DMS153 treated with DMSO at 0.1 percent for 48 hours (cell line): ENCODE data around the gene OGFR.

Experiments
- DNase-seq: peaks from one replicate; lab custom pipeline; 2025; ENCODE audit not compliant: unreplicated experiment; lab: John Stamatoyannopoulos, UW

Gene OGFR

DNA sequence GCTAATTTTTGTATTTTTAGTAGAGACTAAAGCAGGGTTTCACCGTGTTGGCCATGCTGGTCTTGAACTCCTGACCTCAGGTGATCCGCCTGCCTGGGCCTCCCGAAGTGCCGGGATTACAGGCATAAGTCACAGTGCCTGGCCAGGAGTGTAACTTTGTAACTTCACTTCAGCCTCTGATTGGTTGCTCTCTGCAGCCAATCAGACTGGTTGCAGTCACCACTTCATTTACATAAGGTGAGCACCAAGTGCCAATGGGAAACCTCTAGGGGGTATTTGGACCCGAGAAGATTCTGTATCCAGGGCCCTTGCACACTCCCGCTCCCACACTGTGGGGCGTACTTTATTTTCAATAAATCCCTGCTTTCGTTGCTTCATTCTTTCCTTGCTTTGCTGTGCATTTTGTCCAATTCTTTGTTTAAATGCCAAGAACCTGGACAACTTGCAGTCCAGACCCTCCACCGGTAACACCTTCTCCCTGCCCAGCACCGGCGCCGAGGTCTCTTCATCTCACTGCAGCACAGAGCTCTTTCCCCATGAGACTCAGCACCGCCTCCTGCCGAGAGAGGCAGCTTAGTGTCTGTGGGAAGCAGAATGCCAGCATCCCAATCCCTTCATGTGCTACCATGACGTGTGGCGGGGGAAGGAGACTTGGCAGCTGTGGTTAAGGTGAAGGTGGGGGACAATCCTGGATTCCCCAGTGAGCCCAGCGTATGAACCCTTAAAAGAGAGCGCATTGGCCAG is 22.3 kb upstream of the OGFR start:
- no peak for DNase-seq

DNA sequence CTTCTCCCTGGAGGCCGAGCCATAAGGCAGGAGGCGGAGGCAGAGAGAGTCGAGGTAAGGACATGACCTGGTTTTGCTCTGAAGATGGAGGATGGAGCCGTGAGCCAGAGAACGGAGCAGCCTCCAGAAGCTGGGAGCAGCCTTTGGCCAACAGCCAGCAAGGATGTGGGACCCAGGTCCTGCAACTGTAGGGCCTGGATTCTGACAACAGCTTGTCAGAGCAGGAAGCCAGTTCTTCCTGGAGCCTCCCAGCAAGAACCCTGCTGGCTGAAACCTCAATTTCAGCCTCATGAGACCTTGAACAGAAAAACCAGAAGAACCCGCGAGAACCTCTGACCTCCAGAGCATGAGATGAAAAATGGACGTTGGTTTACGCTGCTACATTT is 21.7 kb upstream of the OGFR start:
- DNase-seq: no peak

DNA sequence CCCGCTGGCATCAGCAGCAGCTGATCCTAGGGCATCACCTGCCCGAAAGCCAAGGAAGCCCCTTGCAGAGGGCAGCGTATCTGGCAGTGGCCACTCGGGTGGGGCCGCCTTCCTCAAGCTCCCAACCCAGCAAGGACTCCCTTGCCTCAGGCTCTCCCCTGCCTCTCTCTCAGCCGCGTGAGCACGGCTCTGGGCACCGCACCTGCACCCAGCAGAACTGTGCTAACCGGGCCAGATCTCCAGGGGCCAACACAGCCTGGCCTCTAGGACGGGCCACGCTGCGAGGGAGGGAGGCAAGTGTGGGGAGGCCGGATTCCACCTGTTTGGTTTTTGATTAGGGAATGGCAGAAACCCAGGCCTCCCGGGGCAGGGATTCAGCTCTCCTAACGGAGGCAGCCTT is 20.1 kb upstream of the OGFR start:
- DNase-seq: no peak

DNA sequence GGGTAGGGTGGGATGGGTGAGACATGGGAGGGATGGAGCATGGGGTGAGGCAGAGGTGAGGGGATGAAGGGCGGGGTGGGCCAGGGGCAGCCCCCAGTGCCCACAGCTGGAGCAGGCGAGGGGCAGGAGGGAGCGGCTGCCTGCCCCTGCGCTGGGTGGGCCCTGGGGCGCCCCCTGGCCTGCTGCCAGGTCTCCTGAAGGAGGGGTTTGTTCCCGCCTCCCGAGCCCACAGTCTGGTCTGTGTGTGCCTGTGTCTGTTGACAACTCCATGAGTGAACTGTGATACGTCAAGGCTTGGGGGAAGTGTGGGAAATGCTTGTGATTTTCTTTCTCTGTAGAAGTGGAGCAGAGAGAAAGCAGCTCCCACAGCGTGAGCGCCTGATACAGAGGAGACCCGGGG is 19.2 kb upstream of the OGFR start:
- DNase-seq: no peak

DNA sequence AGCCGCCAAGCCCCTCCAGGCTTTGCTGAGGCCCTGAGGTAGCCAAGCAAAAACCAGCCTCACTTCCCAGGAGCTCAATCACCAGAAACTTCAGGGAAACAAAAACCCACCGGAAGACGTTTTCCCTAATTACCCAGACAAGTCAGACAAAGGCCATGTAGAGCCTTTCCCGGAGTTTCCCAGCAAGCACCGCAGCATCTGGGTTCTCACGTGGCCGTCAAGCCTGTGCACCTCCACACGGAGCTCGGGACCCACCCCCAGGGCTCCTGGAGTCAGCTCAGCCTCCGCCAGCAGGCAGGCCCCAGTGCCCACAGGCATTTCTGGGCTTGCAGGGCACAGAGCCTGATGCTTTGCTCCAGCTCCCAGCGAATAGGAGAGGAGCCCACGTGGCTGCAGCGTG is 18.5 kb upstream of the OGFR start:
- DNase-seq: no peak

DNA sequence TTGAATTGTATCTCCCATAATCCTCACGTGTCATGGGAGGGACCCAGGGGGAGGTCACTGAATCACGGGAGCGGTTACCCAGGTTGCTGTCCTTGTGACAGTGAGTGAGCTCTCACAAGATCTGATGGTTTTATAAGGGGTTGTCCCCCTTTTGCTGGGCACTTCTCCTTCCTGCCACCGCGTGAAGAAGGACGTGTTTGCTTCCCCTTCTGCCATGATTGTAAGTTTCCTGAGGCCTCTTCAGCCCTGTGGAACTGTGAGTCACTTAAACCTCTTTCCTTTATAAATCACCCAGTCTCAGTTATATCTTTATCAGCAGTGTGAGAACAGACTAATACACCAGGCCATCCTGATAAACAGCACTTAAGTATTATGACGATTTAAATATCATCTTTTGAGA is 17.3 kb upstream of the OGFR start:
- DNase-seq: no peak

DNA sequence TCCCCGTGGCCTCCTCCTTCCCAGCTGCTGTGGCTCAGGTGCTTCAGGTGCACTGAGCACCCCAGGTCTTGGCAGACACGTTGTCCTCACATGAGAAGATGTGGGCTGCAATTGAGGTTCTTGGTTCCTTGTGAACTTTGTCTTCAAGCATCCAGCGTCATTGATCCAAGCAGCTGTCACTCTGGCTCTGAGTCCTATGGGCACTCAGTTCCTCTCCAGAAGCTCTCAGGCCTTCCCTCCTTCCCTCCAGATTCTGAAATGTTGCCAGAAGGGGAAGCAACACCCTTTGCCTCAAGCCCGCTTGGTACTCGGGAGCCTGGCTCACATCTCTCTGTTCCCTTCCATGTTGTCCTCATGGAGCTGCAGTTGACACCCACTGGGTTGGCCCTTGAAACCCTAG is 16.8 kb upstream of the OGFR start:
- DNase-seq: no peak

DNA sequence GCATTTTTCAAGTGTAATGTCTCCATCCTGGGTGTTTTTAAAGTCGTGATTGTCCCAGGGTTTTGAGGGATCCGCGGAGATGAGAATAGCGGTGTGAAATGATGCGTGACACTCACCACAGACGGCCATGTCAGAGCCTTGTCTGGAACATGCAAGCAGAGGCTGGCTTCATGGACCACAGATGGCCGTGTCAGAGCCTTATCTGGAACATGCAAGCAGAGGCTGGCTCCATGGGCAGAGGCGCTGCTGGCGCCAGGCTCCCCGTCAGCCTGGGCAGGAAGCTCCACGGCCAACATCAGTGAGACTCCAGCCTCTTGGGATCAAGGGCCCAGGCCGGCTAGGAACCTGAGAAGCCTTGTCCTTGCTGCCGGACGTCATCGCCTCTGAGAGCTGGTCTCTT is 16.0 kb upstream of the OGFR start:
- no peak for DNase-seq

DNA sequence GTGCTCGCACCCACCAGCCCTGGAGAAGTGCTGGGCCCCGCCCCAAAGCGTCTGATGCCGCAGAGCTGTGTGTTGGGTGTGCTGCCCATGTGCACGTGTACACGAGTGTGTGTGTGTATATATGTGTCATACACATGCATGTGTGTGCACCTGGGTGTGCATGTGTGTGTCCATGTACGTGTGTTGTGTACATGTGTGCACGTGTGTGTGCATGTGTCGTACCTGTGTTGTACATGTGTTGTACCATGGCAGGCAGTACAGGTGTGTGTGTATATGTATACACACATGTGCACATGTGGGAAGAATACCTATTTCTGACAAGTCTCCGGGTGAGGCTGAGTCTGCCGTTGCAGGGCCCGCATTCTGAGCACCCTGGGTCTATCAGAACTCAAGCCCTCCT is 14.6 kb upstream of the OGFR start:
- DNase-seq: no peak

DNA sequence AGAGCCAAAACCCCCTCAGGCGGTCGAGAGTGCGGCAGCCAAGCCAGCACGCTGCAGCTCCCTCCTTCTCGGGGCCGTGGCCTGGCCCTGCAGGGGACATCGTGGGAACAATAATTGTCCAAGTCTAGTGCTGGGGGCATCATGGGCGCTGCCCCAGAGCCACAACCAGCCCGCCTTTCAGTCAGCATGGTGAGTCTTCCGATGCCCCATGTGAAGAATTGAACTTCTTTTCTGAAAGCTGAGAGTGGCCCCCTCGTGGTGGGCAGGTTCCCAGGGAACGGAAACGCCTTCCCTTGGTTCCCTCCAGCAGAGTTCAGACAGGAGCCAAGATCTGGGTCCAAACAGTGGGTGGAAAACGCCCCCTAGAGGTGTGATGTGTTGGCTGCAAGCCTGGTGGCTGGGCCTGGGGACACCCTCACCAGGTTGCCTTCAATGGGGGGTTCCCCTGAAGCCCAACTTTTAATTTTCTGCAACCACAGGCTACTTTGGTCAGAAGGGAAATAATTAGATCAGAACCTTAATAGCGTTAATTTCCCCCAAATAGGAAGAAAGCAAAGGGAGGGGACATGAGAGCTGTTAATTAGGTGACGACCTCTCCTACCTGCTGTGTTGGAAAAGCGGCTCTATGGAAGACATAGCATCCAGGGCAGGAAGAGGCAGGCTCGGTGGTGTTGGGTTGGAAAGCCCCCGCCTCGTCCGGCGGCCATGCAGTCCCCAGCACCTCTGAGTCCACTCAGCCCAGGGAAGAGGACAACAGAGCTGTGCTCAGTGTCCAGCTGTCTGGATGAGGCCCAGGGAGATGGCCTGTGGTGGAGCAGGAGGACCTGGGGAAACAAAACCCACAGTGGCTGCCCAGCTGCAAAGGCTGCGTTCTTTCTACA is 13.1 kb upstream of the OGFR start:
- peak; percentile 85 for DNase-seq

DNA sequence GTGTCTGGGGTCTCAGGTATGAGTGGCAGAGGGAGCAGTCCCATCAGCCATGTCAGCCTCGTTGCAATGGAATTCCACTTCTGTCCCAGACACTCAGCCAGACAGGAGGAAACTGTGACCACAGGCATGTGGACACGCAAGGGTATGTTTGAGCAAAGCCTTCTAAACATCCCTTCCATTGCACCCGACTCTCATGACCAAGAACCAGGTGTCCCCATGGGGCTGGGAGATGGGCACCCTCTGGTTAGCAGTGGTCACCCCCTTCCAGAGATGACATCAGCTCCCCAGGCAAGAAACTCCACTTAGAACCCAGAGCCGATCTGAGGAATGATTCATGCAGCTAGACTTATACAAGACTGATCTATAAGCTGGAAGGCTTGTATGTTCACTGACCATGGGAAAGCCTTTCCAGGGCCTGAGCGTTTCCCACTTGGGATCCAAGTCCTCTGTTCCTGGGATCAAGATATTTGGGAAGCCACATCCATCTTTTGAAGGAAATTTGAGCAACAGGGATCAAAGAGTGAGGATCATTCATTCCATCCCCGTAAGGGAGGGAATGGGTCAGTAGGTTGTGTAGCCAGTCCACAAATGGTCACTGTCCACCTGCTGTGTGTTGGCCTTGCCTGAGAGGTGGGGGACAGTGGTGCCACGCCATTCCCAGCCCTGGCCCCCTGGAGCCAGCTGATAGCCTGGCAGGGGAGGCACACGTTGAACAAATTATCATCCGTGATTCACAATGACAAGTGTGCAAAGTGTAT is 12.3 kb upstream of the OGFR start:
- no peak for DNase-seq

DNA sequence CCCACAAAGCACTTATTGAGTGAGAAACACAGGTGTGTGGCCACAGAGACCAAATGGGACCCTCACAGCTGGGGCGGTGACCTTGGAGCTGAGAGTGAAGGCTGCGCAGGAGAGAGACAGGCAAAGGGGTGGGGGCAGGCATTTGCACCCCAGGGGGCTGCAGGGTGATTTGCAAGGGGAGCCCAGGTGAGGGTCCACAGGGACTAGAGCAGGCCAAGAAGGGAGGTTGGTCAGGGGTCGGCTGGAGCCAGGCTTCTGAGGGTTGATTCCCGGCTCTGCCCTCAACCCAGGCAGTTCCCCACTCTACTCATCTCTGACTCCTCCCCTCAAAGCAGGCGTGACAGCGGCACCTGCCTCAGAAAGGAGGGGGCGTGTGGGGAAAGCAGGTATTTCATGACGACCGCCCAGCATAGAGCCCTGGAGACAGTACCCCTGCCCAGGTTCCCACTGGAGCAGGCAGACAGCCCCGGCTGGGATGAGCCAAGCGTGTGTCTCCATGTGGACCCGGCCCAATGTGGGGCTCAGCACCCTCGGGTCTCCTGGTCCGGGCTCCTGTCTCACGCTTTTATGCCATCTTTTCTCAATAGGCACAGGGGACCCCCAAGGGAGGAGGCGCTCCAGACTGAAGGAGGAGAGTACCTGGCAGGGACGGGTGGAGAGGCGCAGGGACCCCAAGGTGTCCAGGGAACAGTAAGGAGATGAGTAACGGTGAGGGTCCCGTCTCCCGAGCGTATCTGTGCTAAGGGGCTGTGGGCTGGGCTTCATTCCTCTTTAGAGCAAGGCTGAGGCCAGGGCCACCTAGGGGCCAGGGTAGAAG is 11.5 kb upstream of the OGFR start:
- no peak for DNase-seq

DNA sequence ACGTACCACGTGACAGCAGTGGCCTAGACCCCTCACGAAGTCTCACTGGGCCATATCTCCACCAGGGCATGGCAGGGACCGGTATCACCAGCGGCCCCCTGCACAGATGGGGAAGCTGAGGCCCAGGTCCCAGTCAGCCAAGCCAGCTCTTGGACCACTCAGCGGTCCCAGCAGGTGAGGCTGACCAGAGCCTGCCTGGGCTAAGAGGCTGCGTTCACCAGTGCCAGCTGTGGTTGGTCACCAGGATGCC is 11.0 kb upstream of the OGFR start:
- DNase-seq: no peak

DNA sequence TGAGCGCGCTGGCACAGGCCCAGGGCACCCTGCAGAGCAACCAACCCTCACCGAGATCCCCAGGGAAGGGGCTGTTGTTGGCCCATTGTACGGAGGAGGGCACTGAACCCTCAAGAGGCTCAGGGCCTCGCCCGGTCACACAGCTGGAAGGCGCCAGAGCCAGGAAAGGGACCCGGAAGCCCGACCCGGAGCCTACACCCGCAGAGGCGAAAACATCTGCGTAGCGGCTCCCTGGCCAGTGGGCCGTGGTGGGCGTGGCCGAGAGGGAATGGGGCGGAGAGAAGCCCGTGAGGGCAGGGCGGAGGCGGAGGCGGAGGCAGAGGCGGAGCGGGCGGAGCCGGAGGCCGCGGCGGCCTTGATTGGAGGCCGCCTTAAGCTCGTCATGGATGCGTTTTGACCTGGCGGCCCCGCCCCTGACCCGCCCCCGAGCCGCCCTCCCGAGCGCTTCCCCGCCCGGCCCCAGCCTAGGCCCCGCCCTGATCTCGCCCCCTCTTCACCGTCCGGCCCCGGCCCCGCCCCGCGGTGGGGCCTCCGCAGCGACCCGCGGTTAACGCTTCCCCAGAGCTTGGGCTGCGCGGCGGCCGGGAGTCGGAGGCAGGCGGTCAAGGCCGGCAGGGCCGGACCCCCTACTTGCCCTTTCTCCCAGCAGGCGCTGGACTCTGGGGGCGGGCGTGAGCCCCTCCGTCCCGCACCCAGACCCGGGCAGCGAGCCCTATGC is 10.5 kb upstream of the OGFR start:
- DNase-seq: peak; percentile 91

DNA sequence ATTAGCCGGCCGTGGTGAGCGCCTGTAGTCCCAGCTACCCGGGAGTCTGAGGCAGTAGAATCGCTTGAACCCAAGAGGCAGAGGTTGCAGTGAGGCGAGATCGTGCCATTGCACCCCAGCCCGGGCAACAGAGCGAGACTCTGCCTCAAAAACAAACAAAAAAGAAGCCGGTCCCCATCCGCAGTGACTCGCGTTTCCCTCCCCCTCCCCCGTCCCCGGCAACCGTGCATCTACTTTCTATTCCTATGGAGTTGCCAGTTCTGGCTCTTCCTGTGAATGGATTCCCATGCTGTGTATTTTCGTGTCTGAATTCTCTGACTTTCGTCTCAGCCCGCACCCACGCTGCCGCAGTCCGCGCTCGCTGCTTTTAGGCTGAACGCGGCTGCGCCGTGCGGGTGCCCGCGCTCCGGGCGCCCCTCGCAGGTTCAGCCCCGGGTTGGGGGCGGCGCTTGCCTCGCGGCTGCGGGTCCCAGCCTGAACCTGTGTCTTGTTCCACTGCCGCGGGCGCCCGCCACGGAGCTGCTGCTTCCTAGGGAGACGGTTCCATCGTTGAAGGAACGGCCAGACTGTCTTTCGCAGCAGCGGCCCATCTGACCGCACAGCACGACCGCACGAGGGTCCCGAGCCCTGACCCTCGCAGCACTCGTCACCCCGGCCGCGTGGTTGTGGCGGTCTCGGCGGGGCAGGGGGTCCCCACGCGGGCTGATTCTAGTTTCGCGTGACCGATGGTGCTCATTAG is 9.4 kb upstream of the OGFR start:
- DNase-seq: no peak

DNA sequence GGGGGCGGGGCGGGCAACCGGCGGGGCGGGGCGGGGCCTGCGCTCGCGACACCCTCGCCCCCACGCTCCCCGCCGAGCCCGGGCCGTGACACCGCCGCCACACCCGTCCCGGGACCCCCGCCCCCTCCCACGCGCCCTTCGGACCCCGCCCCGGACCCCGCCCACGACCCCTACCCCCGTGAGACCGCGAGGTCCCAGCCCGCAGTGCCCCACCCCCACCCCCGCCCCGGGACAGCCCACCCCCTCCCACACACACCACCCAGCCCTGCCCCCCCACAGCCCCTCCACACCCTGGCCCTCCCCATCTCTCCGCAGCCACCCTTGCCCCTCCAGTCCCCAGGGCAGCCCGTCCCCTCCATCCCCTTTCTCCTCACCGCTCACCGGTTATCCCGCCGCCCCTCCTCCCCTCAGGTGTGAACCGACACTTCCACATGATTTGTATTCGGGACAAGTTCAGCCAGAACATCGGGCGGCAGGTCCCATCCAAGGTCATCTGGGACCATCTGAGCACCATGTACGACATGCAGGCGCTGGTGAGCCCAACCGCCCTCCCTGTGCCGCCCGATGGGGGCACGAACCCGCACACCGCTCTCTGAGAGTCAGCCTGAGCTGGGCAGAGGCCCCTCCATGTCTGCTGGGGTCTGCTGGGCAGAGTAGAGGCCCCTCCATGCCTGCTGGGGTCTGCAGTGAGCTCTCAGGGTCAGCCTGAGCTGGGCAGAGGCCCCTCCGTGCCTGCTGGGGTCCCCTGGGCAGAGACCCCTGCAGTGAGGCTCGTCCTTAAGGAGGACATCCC is 7.7 kb upstream of the OGFR start:
- DNase-seq: no peak

DNA sequence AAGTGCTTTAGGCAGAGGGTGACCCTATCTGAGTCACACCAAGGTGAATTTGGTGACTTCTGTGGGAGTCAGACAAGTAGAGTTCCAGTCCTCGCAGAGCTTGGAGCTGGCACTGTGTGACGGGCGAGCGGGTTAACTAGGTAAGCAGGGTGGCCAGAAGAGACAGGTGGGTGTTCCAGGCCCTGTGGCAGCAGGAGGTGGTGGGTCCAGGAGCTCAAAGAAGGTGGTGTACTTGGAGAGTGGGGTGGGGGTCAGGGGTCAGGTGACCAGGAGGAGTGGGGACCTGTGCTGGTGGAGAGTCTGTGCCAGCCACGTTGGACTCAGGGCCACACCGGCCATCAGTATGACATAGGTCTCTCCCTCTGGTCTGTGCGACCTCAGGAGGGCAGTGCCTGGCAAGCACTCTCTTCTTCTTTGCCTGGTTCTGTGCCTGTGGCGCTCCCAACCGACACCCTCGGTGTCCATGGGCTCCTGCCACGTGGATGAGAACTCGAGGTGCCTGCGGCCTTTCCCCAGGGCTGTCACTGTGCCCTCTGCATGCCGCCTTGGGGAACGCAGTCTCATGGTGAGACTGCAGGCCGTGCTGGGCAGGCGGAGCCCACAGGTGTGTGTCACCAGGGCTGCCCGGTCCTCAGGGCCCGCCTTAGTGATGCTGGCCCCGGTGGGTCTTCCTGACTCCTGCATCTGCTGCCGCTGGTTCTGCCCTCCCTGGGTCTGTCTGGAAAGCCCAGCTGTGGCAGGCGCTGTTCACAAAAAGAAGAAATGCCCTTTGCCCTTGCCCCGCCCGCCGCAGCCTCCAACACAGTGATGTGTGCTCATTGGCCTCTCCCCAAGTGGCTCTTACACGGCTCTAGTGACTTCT is 6.7 kb upstream of the OGFR start:
- DNase-seq: no peak

DNA sequence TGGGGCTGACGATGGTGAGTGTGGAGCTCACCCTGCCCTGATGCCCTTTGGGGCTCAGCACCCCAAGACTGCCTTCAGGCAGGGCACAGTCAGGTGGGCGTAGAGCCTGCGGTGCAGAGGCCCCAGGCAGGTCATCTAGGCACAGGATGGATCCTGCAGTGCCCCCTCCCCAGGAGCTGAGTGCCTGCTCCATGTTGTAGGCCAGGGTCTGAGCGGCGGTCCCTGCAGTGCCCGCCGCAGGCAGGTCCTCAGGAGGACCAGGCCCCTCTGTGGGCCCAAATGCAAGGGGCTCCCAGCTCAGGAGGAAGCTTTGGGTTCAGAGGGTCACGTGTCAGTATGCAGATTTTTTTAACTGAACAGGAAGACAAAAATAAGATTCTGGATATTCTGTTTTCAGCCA is 5.6 kb upstream of the OGFR start:
- no peak for DNase-seq
